Upper lobe of left lung (tissue), 6 donors: ENCODE results near the gene SAPCD1. TPM values are rescaled to one million over a fixed set of nuclear protein-coding genes. Genes with fewer than 3 reads are reported as not detected.
"Not testable (repeated sequence)": the region's sequence is repeated elsewhere in the genome, so short reads cannot be mapped to it uniquely, and the experiment has no call there.

Experiments used
- ATAC-seq, 2 donors: fragments of 200-7000 bp; cut with Tn5 transposase; one replicate each; pipeline ENCODE4 v1.9.1; 2022; ENCODE audit warnings: mild to moderate bottlenecking in 2 of 2, moderate library complexity in 2 of 2; ENCODE audit not compliant: low FRiP score in 2 of 2
- DNase-seq, 2 donors: peaks; one replicate each; pipeline ENCODE4 v3.0.0-alpha.2; 2019 to 2020
- H3K27ac ChIP-seq, 4 donors: fragments of 200-600 bp; sonication (generic); one replicate each; pipeline ENCODE4 v1.5.1; 2016 to 2019
- H3K27me3 ChIP-seq, 4 donors: fragments of 200-600 bp; sonication (generic); one replicate each; pipeline ENCODE4 v1.5.1; 2017 to 2019
- H3K36me3 ChIP-seq, 4 donors: fragments of 200-600 bp; sonication (generic); one replicate each; pipeline ENCODE4 v1.5.1; 2016 to 2019
- H3K4me1 ChIP-seq, 4 donors: fragments of 200-600 bp; sonication (generic); one replicate each; pipeline ENCODE4 v1.5.1; 2018 to 2019
- H3K4me3 ChIP-seq, 4 donors: fragments of 200-600 bp; sonication (generic); one replicate each; pipeline ENCODE4 v1.5.1; 2017 to 2019; ENCODE audit warnings: mild to moderate bottlenecking in 2 of 4, moderate library complexity in 1 of 4
- H3K9me3 ChIP-seq, 4 donors: fragments of 200-600 bp; sonication (generic); one replicate each; pipeline ENCODE4 v1.5.1; 2018 to 2019
- CTCF ChIP-seq, 6 experiments: fragments of 450-650 bp in 4 of 6; fragments of 200-600 bp in 2 of 6; sonication (generic) in 2 of 6; IDR thresholded peaks; one replicate each; pipeline ENCODE4 v1.5.1; 2016 to 2019; ENCODE audit warnings: antibody characterized with exemption in 6 of 6
- EP300 ChIP-seq, 4 donors: sonication (generic); formaldehyde crosslinking; IDR thresholded peaks; one replicate each; pipeline ENCODE4 v1.5.1; 2017; ENCODE audit warnings: antibody characterized with exemption in 4 of 4, control low read depth in 2 of 4
- POLR2A ChIP-seq, 4 donors: fragments of 450-650 bp; IDR thresholded peaks; one replicate each; pipeline ENCODE4 v1.5.1; 2016 to 2017; ENCODE audit warnings: antibody characterized with exemption in 4 of 4, mild to moderate bottlenecking in 2 of 4
- POLR2AphosphoS5 ChIP-seq, 2 donors: sonication (generic); formaldehyde crosslinking; IDR thresholded peaks; one replicate each; pipeline ENCODE4 v1.5.1; 2017; ENCODE audit warnings: antibody characterized with exemption in 2 of 2
- WGBS, 2 donors: methylation state at CpG; one replicate each; pipeline ENCODE4 v1.1.5; 2017 to 2018; 5-methylcytosine and 5-hydroxymethylcytosine counted together
- total RNA-seq, 6 donors: library from RNA; depleted of rRNA in 4 of 6; stranded (reverse); fragments of >200 nt in 4 of 6; gene quantifications; one replicate each; pipeline versions ENCODE4 v1.1.0 to v1.2.1, GENCODE V29; 2016 to 2021
- donor health status: DM: no; HTN: no; CAD: no; lungs with moderate emphysema.
- donor health status: DM: no; HTN: yes; CAD: no; lungs with severe emphysema.

The SAPCD1 gene
- total RNA-seq, 6 donors from 2014 or later = 1.1 to 15.7 (median 5.3) TPM

GRCh38 chr6:31792090-31792374, 29.6 kb downstream of the SAPCD1 start:
- Histone ChIP-seq H3K27me3 (no peaks in the 10 kb centered on the region), H3K27ac (peak overlapping the region in 1 of 4 donors; percentile 21), H3K4me3 (no peak overlapping the region), H3K36me3 (peaks cover 0 to 32% (median 12%) of the 10 kb centered on the region in 4 donors), H3K9me3 (no peaks in the 10 kb centered on the region), H3K4me1 (peaks cover 9 to 28% (median 17%) of the 10 kb centered on the region in 4 donors)
- no peak for DNase-seq
- TF ChIP-seq POLR2A (IDR thresholded peaks at IDR 0.05) (no peak), CTCF (IDR thresholded peaks at IDR 0.05) (no peak), POLR2AphosphoS5 (IDR thresholded peaks at IDR 0.05) (no peak)
- 80 to 92% methylated on average over 3 of the region's 3 CpGs for WGBS, 2 donors
- no peak for ATAC-seq

GRCh38 chr6:31792761-31793171, 30.3 kb downstream of the SAPCD1 start:
- 89 to 95% methylated on average over 7 to 12 of the region's 12 CpGs for WGBS, 2 donors
- Histone ChIP-seq H3K27me3 (no peaks in the 10 kb centered on the region), H3K4me3 (no peak overlapping the region), H3K36me3 (peaks cover 0 to 27% (median 12%) of the 10 kb centered on the region in 4 donors), H3K27ac (peak overlapping the region in 1 of 4 donors; percentile 5), H3K9me3 (no peaks in the 10 kb centered on the region), H3K4me1 (peaks cover 9 to 28% (median 17%) of the 10 kb centered on the region in 4 donors)
- DNase-seq (peak in 1 of 2 donors; percentile 65), ATAC-seq (no peak)
- no peak for TF ChIP-seq CTCF (IDR thresholded peaks at IDR 0.05)

- WGBS, 2 donors = 89 to 93% methylated on average over 6 of the region's 6 CpGs
These were observed 31.4 kb downstream of the SAPCD1 start for GRCh38 chr6:31793927-31794245.

GRCh38 chr6:31794294-31794865, 31.9 kb downstream of the SAPCD1 start:
- WGBS, 2 donors = 26 to 34% methylated on average over 7 of the region's 7 CpGs
- peaks cover 9 to 28% (median 17%) of the 10 kb centered on the region in 4 donors for H3K4me1 ChIP-seq
- DNase-seq (no peak), ATAC-seq (no peak)
- H3K9me3 ChIP-seq = no peaks in the 10 kb centered on the region
- no peaks in the 10 kb centered on the region for H3K27me3 ChIP-seq
- peak overlapping the region in 3 of 4 donors; percentile 62 to 100 (median 97) for H3K4me3 ChIP-seq
- H3K36me3 ChIP-seq = peaks cover 0 to 30% (median 11%) of the 10 kb centered on the region in 4 donors
- H3K27ac ChIP-seq = peak overlapping the region; percentile 87 to 98 (median 95)
- no peak for TF ChIP-seq POLR2AphosphoS5 (IDR thresholded peaks at IDR 0.05)
- no peak for TF ChIP-seq POLR2A (IDR thresholded peaks at IDR 0.05)
- no peak for TF ChIP-seq EP300 (IDR thresholded peaks at IDR 0.05)
- no peak for TF ChIP-seq CTCF (IDR thresholded peaks at IDR 0.05)

More at GRCh38 chr6:31793927-31794245, 31.4 kb downstream of the SAPCD1 start:
- Histone ChIP-seq H3K4me1 (peaks cover 9 to 28% (median 17%) of the 10 kb centered on the region in 4 donors), H3K36me3 (peaks cover 0 to 32% (median 12%) of the 10 kb centered on the region in 4 donors), H3K27ac (peak overlapping the region in 1 of 4 donors; percentile 95)
- H3K9me3 ChIP-seq, H3K27me3 ChIP-seq, ATAC-seq, H3K4me3 ChIP-seq, DNase-seq: not testable (repeated sequence)

- TF ChIP-seq CTCF (IDR thresholded peaks at IDR 0.05) (no peak), EP300 (IDR thresholded peaks at IDR 0.05) (no peak), POLR2A (IDR thresholded peaks at IDR 0.05) (peak in 1 of 4 donors; percentile 27), POLR2AphosphoS5 (IDR thresholded peaks at IDR 0.05) (no peak)
- peak overlapping the region; percentile 62 to 100 (median 94) for H3K4me3 ChIP-seq
- peaks cover 9 to 28% (median 17%) of the 10 kb centered on the region in 4 donors for H3K4me1 ChIP-seq
- 3% methylated on average over 20 to 38 of the region's 44 CpGs for WGBS, 2 donors
- peaks cover 0 to 27% (median 10%) of the 10 kb centered on the region in 4 donors for H3K36me3 ChIP-seq
- peak overlapping the region; percentile 87 to 98 (median 95) for H3K27ac ChIP-seq
- no peaks in the 10 kb centered on the region for H3K9me3 ChIP-seq
- H3K27me3 ChIP-seq = no peaks in the 10 kb centered on the region
- DNase-seq (peak in 1 of 2 donors; percentile 84), ATAC-seq (peak; percentile 7 to 12)
These were observed 32.6 kb downstream of the SAPCD1 start for GRCh38 chr6:31794866-31795615.
